ENCODE measurements around the gene NUP98.
"Not testable (repeated sequence)": the region's sequence is repeated elsewhere in the genome, so short reads cannot be mapped to it uniquely, and the experiment has no call there.

The NUP98 gene

DNA sequence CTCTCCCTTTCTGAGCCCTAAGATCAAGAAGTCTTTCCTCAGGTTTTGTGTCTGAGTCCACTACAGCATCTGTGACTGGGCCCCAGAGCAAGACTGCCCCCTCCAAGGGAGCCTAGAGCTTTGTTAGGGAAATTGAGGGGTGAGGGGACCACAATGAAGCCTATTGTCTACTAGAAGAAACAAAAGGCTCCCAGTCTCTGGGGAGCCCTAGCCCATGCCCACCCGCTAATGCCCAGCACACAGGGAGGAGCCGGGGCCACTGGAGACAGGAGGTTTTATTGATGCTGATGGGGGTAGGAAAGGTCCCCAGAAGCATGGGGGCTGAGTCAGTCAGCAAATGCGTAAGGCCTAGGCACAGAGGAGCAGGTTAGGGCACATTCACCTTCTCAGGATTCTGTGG lies 29.4 kb upstream of the NUP98 start:
- DNase-seq (ENCODE audit: low read depth in 2 of 2), result no peak

- no peak for DNase-seq (ENCODE audit: low read depth in 2 of 2)
These were observed 28.3 kb upstream of the NUP98 start for GRCh38 chr11:3825473-3826154.

DNA sequence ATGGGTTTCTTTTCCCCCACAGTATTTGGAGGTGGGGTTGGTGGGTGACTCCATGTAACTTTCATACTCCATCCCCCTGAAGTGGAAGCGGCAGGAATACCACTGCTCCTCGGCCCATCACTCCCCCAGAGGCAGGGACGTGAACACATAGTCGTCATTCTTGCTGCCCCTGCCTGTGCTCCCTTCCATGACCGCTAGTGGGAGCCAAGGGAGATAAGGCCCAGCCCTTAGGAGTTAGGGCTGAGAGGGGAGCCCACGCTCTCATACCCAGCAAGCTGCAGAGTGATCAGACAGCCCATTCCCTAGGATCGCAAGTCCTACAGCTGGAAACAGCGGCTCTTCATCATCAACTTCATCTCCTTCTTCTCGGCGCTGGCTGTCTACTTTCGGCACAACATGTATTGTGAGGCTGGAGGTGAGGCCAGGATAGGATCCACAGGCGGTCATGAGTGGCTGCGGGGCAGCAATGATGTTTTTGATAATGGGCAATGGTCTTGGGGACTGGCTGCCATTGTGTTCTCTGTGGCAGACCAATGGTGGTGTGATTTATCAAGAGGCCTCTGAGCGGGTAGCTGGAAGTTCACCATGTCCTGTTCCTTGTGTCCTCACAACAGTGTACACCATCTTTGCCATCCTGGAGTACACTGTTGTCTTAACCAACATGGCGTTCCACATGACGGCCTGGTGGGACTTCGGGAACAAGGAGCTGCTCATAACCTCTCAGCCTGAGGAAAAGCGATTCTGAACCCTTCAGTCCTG lies 27.5 kb upstream of the NUP98 start:
- peak; percentile 77 to 78 for DNase-seq (ENCODE audit: low read depth in 2 of 2)

GRCh38 chr11:3823762-3824506 lies 26.6 kb upstream of the NUP98 start:
- DNase-seq (ENCODE audit: low read depth in 2 of 2), result no peak

- no peak for DNase-seq (ENCODE audit: low read depth in 2 of 2)
These were observed 25.9 kb upstream of the NUP98 start for GRCh38 chr11:3823303-3823702.

DNA sequence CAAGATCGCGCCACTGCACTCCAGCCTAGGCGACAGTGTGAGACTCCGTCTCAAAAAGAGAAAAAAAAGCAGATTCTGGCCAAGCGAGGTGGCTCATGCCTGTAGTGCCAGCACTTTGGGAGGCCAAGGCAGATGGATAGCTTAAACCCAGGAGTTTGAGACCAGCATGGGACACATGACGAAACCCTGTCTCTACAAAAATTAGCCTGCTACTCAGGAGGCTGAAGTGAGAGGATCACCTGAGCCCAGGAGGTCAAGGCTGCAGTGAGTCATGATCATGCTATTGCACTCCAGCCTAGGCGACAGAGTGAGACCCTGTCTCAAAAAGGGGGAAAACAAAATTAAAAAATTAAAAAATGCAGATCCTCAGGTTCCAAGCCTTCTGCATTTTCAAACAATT lies 25.0 kb upstream of the NUP98 start:
- DNase-seq (ENCODE audit: low read depth in 2 of 2), result no peak

GRCh38 chr11:3820971-3821370 lies 23.6 kb upstream of the NUP98 start:
- no peak for DNase-seq (ENCODE audit: low read depth in 2 of 2)

- DNase-seq (ENCODE audit: low read depth in 2 of 2), result no peak
These were observed 19.9 kb upstream of the NUP98 start for GRCh38 chr11:3817181-3817800.

DNA sequence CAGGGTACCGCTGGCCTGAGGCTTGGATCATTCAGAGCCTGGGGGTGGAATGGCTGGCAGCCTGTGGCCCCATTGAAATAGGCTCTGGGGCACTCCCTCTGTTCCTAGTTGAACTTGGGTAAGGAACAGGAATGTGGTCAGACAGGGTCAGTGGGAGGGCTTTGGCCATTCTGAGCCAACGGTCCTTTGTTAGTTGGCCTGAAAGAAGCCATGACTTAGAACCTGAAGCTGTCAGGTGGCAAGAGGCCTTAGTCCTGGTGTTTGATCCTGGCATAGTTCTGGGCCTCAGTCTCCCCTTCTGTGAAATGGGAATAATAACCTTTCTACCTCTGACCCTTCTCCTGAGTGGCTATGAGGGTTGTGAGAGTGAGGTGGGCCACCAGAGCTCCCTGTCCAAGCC lies 19.3 kb upstream of the NUP98 start:
- no peak for DNase-seq (ENCODE audit: low read depth in 2 of 2)

DNA sequence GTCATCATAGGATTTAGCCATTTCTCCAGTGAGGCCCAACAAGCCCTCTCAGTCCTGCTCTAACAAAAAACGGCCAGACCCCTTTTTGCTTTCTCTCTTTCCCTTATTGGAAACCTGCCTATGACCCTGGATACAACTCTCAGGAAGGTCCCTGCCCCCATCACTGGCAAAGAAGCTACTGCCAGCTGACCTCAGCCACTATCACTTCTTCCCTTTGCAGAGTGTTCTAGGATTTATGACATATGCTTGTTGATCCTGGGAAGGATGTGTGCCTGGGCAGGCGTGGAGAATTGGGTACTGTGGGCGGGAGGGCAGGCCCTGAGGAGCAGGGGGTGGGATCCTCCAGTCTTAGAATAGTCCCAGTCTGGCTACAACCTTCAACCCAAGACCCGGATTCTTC lies 18.5 kb upstream of the NUP98 start:
- no peak for DNase-seq (ENCODE audit: low read depth in 2 of 2)

DNA sequence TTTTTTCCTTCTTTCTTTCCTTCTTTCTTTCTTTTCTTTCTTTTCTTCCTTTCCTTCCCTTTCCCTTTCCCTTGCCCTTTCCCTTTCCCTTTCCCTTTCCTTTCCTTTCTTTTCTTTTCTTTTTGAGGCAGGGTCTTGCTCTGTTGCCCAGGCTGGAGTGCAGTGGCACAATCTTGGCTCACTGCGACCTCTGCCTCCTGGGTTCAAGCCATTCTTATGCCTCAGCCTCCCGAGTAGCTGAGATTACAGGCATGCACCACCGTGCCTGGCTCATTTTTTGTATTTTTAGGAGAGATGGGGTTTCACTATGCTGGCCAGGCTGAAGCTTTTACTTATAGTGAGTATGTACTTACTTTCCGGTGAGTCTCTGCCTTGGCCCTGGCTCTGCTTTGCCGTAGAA lies 17.5 kb upstream of the NUP98 start:
- DNase-seq (ENCODE audit: low read depth in 2 of 2), result not testable (repeated sequence)

- no peak for DNase-seq (ENCODE audit: low read depth in 2 of 2)
These were observed 13.6 kb upstream of the NUP98 start for GRCh38 chr11:3810951-3811350.

DNA sequence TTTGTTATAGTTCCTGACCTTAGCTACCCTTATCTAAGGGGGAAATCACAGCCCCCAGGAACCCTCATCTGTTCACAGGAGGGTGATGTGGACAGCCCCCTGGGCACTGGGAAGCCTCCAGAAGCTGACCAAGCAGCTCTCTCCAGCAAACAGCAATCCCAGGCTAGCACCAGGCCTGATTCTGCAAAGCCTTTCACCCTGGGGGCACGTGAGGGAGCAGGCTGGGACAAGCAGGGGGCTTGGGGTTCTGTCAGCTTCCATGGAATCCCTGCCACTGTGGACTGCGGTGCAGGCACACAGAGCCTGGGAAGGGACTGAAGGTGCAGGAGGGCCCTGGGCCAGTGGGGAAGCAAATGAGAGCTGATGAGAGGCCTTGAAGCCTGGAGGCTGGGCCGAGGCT lies 13.1 kb upstream of the NUP98 start:
- no peak for DNase-seq (ENCODE audit: low read depth in 2 of 2)

DNA sequence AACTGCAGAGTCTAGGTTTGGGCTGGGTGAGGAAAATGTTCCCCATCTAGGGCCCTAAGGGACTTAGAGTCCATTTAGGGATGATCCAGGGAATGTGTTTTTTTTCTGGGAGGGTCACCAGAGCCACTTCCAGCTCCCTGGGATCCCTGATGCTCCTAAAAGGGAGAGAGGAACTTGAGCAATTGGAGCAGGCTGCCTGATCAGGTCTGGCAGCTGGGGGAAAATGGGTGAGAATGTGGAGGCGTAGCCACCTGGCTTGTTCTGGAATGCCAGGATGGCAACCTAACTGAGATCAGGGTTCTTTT lies 12.2 kb upstream of the NUP98 start:
- DNase-seq (ENCODE audit: low read depth in 2 of 2), result no peak

DNA sequence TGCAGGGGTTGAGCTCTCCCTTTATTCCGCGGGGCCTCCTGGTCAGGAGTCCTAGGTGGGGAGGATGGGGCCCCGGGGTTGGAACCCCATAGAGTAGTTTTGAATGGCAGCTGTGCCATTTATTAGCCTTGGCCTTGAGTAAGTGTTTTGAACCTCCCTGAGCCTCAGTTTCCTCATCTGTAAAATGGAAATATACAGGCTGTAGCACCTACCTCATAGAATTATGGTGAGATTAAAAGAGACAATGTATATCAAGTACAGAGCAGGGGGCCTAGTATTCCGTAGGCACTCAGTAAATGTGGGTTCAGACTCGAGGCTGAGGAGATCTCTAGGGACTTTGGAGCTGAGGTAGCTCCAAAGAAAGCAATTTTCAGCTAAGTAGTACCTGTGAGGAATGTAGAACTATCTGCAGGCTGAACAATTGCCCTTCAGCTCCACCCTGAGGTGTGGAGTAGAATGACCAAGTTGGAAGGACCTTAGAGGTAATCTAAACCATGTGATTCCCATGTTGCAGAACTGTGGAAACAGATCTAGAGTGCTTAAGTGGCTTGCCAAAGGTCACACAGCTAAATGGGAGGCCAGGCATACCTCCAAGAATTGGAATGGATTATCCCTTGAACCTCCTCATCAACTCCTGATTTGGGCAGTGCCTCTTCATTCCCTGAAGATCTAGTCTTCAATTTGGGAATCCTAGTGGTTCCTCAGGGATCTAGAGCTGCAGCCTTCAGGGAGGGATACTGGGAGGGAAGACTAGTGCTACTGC lies 11.7 kb upstream of the NUP98 start:
- no peak for DNase-seq (ENCODE audit: low read depth in 2 of 2)

DNA sequence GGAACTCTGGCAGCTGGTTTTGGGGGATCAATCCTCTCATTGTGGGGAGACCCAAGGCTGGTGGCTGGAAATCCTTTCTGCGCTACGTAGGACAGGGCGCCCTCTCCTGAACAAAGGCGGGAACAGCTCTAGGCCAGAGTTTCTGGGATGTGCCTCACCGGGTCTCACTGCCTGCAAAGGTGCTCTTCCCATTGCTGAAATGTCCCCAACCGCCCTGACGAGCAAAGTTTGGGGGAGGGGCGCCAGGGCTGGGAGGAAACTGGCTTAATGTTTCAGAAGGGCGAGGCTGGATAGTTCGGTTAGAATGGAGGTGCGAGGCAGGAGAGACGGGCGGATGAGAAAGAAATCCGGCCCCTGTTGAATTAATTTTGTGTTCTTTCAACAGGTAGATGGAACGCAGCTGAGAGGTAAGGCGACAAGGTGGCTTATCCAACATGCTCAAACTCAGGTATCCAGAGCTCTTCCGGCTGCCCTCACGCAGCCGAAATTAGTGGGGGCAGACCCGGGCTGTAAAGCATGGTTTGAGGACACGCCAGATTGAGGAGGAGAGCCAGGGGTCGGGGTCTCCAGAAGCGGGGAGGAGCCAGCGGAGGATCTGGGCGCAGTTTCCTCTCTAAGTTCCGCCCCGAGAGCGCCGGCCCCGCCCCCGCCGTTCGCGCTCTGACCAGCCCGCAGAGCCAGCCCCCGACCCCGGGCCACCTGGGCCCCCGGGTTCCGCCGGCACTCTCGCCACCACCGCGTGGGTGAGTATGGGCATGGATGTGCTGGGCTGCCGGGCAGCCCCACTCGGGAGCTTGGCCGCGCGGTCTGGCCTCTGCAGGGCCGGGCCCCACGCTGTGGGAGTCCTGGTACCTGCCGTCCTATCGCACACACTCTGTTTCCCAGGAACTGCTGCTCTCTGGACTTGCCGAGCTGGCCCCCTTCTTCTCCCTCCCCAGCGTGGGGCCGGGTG lies 10.8 kb upstream of the NUP98 start, which contains the start of gene PGAP2:
TSS of gene PGAP2 (plus strand) at position 652 of the 952 bp plus-strand sequence. CDS start 2,700 bp downstream, outside the sequence.
- DNase-seq (ENCODE audit: low read depth in 2 of 2), result peak; percentile 48

GRCh38 chr11:3803726-3804495 lies 6.6 kb upstream of the NUP98 start:
- no peak for DNase-seq (ENCODE audit: low read depth in 2 of 2)

- no peak for DNase-seq (ENCODE audit: low read depth in 2 of 2)
These were observed 4.8 kb upstream of the NUP98 start for GRCh38 chr11:3802011-3802790.

DNA sequence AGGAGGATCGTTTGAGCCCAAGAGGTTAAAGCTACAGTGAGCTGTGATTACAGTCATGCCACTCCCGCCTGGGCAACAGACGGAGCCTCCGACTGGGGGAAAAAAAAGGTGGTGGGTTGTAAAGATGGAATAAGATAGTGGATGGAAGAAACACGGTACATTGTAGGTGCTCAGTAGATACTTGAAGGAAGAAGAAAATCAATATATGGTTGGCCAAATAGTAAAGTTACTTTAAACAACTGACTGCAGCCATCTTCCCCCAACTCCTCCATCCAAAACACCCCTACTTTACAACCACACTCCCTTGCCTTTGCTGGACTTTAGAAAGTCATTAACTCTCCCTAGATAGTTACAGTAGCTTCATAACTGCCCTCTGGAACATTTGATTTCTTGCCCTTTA lies 2.5 kb upstream of the NUP98 start:
- DNase-seq (ENCODE audit: low read depth in 2 of 2), result no peak
